Muscle of back (tissue), 13 donors: ENCODE measurements around the gene CD101. TPM values are rescaled to one million over a fixed set of nuclear protein-coding genes. Genes with fewer than 3 reads are reported as not detected.
"Not testable (repeated sequence)": the region's sequence is repeated elsewhere in the genome, so short reads cannot be mapped to it uniquely, and the experiment has no call there.

Experiments
- DNase-seq, 3 donors: peaks; one replicate each; pipeline versions ENCODE4 v3.0.0 to v3.0.0-alpha.2; 2013
- long read RNA-seq, 9 donors: transcript quantifications; one replicate each; lab custom pipeline, GENCODE V29; 2026
- polyA plus RNA-seq, 10 donors: library from polyadenylated mRNA; unstranded; fragments of 120-200 nt; gene quantifications; one replicate each; pipeline ENCODE4 v1.2.1, GENCODE V29; 2013; ENCODE audit not compliant: insufficient read length in 10 of 10

The CD101 gene, protein sequence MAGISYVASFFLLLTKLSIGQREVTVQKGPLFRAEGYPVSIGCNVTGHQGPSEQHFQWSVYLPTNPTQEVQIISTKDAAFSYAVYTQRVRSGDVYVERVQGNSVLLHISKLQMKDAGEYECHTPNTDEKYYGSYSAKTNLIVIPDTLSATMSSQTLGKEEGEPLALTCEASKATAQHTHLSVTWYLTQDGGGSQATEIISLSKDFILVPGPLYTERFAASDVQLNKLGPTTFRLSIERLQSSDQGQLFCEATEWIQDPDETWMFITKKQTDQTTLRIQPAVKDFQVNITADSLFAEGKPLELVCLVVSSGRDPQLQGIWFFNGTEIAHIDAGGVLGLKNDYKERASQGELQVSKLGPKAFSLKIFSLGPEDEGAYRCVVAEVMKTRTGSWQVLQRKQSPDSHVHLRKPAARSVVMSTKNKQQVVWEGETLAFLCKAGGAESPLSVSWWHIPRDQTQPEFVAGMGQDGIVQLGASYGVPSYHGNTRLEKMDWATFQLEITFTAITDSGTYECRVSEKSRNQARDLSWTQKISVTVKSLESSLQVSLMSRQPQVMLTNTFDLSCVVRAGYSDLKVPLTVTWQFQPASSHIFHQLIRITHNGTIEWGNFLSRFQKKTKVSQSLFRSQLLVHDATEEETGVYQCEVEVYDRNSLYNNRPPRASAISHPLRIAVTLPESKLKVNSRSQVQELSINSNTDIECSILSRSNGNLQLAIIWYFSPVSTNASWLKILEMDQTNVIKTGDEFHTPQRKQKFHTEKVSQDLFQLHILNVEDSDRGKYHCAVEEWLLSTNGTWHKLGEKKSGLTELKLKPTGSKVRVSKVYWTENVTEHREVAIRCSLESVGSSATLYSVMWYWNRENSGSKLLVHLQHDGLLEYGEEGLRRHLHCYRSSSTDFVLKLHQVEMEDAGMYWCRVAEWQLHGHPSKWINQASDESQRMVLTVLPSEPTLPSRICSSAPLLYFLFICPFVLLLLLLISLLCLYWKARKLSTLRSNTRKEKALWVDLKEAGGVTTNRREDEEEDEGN
- polyA plus RNA-seq, result 1 to 10 TPM; 4.1 to 7.8 (median 6.3) TPM
- long read RNA-seq, donor 1, result 0 reads
- long read RNA-seq, donor 2, result 0 reads
- long read RNA-seq, donor 3, result 0 reads
- long read RNA-seq, donor 4, partial matches to known transcripts, result 0 of 1 reads
- long read RNA-seq, donor 4, other reads (novel, unspliced or antisense), result 0 of 1 reads
- long read RNA-seq, donor 5, result 0 reads
- long read RNA-seq, donor 6, partial matches to known transcripts, result 0 of 2 reads
- long read RNA-seq, donor 6, other reads (novel, unspliced or antisense), result 0 of 2 reads
- long read RNA-seq, donor 7, result 0 reads
- long read RNA-seq, donor 8, result 0 reads
- long read RNA-seq, donor 9, result 0 reads

DNA sequence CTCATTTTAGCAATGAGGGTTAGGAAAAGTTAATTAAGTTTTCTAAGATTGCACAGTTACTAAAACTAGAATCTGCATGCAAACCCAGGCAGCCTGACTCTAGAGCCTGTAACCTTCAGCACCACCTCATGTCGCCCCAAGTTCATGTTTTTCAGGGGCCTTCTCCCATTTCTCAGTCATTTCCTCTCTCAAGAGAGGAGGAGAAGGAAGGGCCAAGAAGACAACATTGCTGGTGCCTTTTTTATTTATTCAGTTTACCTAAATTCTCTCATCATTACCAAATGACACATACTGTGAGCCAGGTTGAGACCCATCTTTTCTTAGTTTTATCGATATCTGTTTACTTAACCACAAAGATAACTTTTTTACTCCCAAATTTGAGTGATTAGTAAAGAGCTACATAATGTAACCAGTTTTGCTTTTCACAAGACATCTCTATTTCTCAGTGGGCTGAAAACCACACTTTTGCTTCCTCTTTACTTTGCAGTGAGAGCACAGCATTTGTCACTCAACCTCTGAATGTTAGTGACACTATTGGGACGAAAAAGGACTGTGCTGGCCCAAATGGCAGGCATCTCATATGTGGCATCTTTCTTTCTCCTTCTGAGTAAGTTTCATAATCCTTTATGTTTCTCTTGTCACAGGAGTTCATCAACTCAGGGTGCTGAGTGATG is at the start of gene CD101:
Gene CD101 (plus strand): TSS at position 507 of the 674 bp plus-strand sequence. CDS start 58 bp downstream, at position 565.
- DNase-seq, result no peak

DNA sequence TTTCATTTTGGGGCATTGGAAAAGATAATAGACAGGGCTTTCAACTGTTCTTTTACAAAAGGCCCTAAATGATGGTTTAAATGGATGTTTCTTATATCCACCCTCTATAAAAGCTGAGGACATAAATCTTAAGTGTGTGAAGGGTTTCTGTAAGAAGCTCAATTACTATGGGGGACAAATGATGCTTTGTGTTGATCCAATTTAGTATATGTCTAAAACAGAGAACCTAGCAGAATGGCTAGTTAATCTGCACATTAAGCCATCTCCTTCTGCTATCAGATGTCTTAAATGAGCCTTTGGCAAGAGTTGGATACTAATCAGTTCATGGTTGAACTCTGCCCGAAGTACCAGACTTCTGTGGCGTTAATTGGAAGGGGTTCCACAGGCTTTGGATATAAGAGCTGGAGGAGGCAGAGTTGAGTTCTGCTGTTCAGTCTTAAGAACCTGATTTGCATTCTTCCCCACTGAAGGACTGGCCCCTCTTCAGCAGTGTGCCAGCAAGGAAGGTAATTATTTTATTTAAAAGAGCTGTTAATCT is 48.8 kb upstream of the CD101 start:
- DNase-seq, result no peak

DNA sequence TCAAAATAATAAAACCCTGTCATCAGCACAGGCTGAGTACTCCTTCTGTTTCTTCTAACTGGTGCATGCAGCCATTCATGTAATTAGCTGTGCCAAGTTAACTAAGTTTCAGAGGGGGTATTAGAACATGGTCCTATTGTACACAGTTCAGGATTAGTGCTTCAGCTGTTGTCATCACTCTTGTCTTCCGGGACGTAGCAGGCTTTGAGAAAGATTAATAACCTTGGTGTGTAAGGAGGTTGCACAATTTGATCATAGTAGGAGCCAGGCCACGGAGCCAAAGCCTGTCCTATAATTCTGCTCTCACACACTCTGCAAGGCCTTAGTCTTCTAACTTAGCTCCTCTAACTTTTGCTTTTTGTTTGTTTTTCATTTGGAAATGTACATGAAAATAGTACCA is 47.1 kb upstream of the CD101 start:
- peak; percentile 69 to 78 (median 72) for DNase-seq

DNA sequence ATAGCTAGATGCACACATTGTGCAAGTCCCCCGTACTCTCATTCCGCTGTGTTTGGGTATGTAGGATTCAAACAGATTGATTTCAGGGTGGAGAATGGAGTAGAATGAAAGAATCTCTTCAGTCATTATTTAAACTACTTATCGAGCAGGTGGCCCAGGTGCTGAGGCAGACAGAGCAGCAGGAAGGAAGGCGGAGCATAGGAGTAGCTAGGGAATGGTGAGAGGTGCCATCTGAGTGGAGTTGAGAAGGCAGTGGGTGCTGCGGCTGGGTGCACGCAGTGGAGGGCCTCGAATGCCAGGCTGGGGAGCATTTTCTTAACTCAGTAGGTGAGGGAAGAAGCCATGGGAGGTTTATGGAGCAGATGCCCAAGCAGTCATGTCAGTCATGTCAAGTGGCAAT is 45.2 kb upstream of the CD101 start:
- DNase-seq, result no peak

DNA sequence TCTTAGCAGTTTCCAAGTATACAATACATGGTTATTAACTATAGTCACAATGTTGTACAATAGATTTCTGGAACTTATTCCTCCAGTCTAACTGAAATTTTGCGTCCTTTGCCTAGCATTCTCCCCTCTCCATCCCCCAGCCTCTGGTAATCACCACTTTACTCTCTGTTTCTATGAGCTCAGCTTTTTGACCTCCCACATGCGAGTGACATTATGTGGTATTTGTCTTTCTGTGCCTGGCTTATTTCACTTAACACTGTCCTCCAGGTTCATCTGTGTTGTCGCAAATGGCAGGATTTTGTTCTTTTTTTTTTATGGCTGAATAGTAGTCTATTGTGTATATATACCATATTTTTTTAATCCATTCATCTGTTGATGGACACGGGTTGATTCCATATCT is 43.9 kb upstream of the CD101 start:
- DNase-seq, result no peak

DNA sequence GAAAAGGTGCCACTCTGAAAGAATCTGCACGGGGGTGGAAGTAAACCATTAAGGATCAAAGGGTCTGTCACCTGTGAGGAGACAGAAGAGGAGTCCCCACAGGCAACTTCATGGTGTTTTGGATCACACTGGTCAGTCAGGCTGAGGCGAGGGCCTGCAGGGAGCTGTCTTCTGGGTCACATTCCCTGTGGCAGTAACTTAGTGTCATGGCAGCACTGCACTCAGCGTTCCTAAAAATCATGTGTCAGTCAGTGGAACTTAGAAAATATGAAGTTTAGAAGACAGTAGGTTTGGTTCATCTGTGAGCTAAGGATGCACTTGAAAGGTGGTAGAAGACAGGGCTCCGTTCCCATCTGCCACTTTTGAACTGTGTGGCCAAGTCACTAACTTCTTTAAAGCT is 43.5 kb upstream of the CD101 start:
- DNase-seq, result no peak

DNA sequence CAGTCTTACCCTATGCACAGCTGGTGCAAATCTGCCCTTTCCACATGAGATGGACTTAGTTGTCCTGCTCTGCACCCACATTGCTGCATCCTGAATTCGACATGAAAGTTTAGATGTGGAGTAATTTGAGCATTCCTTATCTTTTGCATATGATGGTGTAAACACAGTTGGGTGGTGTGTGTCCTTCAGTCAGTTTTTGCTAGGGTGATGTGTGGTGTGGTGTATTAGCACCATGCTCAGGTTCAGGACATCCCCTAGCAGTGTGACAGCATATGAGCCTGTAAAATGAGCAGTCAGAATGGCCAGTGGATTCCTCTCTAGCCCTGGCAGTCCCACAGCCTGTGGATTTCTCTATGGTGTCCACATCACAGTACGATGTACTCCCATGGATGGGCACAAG is 42.6 kb upstream of the CD101 start:
- no peak for DNase-seq

DNA sequence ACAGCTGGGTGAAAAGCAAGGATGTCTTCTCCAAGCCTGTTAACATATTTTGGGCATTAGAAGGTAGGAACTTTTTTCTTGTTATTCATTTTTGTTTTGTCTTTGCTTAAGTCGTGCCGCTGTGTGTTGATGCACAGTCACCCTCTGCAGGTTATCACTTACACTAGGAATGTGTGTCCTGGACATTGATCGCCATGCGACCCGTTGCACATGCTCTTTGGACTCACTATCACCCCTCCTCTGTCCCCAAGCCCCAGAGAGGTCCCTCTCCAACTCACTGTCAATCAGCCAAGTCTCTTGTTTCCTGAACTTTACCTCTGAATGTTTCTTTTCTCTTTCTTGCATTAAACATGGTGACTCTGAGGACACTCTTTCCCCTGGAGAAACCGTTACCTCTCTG is 40.0 kb upstream of the CD101 start:
- no peak for DNase-seq

DNA sequence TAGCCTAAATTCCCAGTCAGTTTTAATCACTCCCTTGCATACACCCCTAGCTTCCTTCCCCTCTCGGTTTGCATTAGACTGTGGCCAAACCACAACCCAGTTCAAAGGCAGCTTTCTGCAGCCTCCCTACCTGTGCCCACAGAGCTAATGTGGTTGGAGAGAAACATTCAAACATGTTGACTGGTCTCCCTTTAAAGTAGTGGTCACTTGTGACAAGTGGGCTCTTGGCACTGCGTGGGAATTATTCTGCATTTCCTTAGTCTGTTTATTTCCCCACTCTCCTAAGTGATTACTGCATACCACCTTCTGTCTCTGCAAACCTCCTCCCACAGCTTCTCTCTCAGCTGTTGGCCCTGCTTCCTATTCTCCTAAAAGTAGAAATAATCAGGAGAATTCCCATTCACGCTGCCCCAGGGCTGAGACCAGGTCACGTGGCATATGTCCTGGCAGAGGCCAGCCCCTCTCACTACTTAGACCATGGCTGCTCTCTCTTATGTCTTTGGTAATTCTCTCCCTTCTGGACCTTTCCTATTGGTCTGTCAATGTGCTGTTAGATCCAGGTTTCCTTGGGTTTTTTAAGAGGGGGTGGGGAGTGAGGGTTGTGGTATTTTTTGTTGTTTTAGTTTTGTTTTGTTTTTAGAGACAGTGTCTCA is 38.4 kb upstream of the CD101 start:
- DNase-seq, result no peak

DNA sequence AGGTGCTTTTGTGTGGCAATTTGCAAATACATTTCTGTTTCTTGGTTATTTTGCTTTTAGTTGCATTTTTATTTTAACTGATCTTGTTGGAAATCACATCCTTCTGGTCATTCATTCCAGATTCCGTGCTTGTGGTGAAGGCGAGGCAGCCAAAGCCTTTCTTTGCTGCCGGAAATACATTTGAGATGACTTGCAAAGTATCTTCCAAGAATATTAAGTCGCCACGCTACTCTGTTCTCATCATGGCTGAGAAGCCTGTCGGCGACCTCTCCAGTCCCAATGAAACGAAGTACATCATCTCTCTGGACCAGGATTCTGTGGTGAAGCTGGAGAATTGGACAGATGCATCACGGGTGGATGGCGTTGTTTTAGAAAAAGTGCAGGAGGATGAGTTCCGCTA is 34.8 kb upstream of the CD101 start:
- DNase-seq, result no peak

DNA sequence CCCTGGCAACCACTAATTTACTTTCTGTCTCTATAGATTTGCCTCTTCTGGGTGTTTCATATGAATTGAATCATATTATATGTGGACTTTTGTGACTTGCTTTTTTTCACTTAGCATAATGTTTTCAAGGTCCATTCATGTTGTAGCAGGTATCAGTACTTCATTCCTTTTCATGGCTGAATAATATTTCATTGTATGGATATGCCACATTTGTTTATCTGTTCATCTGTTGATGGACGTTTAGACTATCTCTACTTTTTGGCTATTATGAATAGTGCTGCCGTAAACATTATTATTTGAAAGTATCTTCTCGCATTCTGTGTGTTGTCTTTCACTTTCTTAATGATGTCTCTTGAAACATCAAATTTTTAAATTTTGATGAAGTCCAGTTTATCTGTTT is 32.8 kb upstream of the CD101 start:
- no peak for DNase-seq

DNA sequence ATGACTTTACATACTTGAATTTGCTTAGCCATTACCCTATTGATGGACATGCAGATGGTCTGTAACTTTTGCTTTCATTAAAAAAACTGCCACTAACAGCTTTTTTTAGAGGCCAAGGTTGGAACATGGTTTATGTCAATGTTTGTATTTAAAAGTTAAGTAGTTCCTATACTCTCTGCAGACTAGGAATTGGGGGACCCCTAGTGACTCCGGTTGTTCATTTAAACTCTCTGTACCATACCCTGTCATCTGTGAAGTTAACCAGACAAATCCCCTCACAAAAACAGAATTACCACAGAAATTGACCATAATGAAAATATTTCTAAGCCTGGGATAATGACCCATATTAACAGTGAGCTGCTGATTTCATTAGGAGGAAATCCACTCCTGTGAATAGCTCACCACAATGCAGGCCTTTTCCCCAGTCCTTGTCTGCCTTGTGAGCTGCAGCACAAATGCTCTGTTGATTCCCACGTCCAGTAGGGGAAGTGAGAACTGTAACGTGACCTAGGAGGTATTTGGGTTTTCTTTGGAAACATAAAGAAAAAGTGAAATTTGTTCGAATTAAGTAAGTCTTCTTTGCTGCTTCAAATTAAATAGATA is 30.2 kb upstream of the CD101 start:
- DNase-seq, result no peak

DNA sequence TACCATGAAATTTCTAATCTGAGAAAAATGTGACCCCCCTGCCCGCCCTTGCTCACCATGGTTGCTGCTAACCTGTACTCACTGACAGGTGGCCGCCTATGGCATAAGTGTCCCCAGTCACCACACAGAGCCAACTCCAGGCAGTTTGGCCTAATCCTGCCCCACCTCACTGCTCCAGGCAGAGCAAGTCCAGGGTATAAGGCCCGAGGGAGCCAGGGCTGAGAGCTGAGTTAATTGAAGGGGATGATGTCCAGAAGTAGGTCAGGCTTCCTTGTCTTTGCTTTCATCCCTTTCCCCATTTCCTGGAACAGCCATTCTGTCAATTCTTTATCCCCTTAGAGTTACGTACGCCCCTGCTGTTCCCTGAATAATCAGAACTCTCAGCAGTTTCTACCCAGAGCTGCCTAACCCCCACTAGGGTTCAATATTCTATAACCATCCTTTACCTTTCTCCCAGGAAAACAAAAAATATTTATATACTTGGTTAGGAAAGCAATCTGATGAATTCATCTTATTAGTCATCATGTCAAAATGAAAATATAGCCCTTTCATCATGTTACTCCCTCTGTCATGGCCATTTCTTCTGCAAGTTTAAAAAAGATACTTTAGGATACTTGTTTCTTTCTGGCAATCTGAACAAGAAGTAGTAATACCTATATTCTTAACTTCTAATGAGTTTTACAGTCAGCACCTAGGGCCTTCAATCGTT is 29.4 kb upstream of the CD101 start:
- DNase-seq, result no peak

DNA sequence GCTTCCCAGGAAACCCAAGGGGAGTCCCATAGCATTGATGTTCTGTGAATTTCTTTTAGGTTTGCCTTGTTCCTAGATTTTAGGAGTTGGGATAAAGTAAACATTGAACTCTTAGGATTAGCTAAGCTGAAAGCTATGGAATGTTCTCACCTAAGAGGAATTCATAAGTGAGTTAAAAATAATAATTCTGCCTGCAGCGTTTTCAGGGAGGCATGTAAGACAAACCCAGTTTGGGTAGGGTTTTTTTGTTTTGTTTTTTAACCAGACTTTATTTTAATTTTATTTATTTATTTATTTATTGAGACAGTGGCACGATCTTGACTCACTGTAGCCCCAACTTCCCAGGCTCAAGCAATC is 28.9 kb upstream of the CD101 start:
- DNase-seq, result no peak

DNA sequence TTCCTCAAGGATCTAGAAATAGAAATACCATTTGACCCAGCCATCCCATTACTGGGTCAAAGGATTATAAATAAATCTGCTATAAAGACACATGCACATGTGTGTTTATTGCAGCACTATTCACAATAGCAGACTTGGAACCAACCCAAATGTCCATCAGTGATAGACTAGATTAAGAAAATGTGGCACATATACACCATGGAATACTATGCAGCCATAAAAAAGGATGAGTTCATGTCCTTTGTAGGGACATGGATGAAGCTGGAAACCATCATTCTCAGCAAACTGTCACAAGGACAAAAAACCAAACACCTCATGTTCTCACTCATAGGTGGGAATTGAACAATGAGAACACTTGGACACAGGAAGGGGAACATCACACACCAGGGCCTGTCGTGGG is 21.3 kb upstream of the CD101 start:
- not testable (repeated sequence) for DNase-seq

DNA sequence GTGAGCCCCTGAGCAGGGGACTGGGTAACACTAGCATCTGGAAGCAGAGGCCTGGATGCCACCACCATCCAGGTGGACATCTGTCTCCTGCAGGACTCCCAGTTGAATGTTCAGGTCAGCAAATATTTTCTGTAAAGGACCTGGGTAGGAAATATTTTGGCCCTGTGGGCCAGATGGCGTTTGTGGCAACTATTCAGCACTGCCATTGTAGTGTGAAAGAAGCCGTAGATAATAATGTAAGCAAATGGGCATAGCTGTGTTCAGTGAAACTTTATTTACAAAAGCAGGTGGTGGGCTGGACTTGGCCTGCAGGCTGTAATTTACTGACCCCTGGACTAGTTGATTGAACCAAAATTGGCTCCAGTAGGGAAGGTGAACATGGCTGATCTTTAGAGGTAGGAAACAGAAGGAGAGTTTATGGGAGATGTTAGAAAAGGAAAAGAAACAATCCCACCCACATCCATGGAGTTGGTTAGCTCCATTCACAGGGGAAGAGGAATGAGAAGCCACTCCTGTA is 20.0 kb upstream of the CD101 start:
- DNase-seq, result no peak

DNA sequence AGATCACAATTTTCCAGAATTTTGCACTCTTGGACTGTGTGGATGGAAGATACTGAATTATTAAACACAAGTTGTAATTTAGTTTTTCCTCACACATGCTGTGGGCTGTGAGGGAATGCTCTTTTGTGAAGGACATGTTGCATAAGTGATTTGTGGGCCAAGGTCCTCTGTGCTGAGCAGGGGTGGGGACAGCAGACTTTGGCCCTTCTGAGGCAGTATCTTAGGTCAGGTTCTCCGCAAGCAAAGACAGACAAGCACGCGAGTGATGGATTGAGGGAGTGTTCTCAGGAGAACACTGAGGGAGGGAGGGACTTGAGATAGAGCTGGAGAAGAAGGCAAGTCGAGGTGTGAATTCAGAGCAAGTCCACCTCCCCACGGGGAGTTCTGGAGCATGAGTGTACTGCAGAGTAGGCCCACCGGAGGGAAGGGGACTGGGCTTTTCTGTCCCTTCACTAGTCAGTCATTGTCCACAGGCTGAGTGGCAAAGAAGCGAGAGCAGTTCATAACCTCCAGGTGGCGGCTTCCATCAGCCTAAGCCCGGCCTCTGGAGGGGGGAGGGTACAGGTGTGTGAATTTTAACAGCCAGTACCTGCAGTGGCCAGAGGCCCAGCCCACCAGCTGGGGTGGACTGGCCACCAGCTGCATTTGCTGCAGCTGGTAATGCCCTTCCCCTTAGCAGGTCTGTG is 19.1 kb upstream of the CD101 start:
- no peak for DNase-seq

DNA sequence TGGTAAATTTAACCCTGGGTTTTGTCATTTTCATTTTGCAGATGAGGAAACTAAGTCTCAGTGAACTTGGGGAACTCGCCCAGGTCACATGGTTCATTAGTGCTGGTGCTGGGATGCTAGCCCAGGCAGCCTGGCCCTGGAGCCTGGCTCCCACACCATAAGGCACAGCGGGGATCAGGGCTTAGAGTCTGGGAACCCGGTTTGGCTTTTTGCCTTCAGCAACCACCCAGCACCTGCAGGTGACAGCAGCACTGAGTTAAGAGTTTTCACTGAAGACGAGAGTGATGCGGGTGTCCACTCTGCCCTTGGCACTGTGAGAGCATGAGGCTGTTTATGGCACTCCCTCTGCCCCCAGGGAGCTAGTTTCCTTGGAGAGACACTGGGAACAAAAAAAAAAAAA is 18.4 kb upstream of the CD101 start:
- DNase-seq, result no peak

DNA sequence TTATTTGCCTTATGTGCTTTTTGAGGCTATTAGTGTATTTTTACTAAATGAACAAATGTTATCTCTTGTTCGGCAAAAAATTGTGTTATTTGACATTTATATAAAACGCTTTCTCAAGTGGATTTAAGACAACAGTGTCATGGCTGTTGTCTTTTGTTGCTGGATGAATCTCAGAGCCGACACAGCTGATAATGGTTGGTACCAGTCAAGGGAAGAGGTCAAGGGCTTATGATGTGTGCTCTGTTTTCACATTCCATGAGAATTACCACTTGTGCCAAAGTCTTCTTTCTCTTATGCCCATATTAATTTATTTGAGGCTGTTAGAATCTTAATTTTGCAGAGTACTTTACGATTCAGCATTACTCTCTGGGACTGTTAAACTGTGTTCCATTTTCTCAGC is 17.9 kb upstream of the CD101 start:
- no peak for DNase-seq
